Fibroblast of skin of left quadriceps (primary cell): Measurements from ENCODE around the gene ANTXR1.

Experiments used
- DNase-seq, 2 experiments: peaks; one replicate each; pipeline ENCODE4 v3.0.0-alpha.2; 2013; ENCODE audit warnings: low read depth in 2 of 2

Gene ANTXR1

GRCh38 chr2:69132960-69133590 lies 120.1 kb downstream of the ANTXR1 start:
- no peak for DNase-seq

GRCh38 chr2:69133898-69134297 lies 120.9 kb downstream of the ANTXR1 start:
- DNase-seq = no peak

- no peak for DNase-seq
Observed at GRCh38 chr2:69134306-69134945, 121.4 kb downstream of the ANTXR1 start.

GRCh38 chr2:69138247-69138772 lies 125.3 kb downstream of the ANTXR1 start:
- peak; percentile 65 to 67 for DNase-seq

- peak in 1 of 2 experiments; percentile 42 for DNase-seq
Observed at GRCh38 chr2:69138793-69139459, 125.9 kb downstream of the ANTXR1 start.

- DNase-seq = peak; percentile 89 to 90
Observed at GRCh38 chr2:69139778-69140670, 127.0 kb downstream of the ANTXR1 start.

- no peak for DNase-seq
Observed at GRCh38 chr2:69141061-69141460, 128.1 kb downstream of the ANTXR1 start.

- DNase-seq = no peak
Observed at GRCh38 chr2:69143748-69144360, 130.9 kb downstream of the ANTXR1 start.

- no peak for DNase-seq
Observed at GRCh38 chr2:69145204-69145603, 132.2 kb downstream of the ANTXR1 start.

- no peak for DNase-seq
Observed at GRCh38 chr2:69147841-69148533, 135.0 kb downstream of the ANTXR1 start.

GRCh38 chr2:69149631-69150215 lies 136.7 kb downstream of the ANTXR1 start:
- DNase-seq = peak in 1 of 2 experiments; percentile 39

GRCh38 chr2:69151931-69152330 lies 139.0 kb downstream of the ANTXR1 start:
- no peak for DNase-seq

- no peak for DNase-seq
Observed at GRCh38 chr2:69152847-69153583, 140.0 kb downstream of the ANTXR1 start.

GRCh38 chr2:69154106-69154505 lies 141.1 kb downstream of the ANTXR1 start:
- peak; percentile 57 to 61 for DNase-seq

GRCh38 chr2:69156624-69157023 lies 143.6 kb downstream of the ANTXR1 start:
- no peak for DNase-seq

GRCh38 chr2:69157441-69157840 lies 144.5 kb downstream of the ANTXR1 start:
- no peak for DNase-seq

- DNase-seq = no peak
Observed at GRCh38 chr2:69159986-69160385, 147.0 kb downstream of the ANTXR1 start.

GRCh38 chr2:69162057-69162456 lies 149.1 kb downstream of the ANTXR1 start:
- DNase-seq = no peak

GRCh38 chr2:69163109-69163508 lies 150.1 kb downstream of the ANTXR1 start:
- DNase-seq = peak; percentile 58 to 66

- no peak for DNase-seq
Observed at GRCh38 chr2:69163556-69163955, 150.6 kb downstream of the ANTXR1 start.
